Thyroid gland (tissue), 4 donors: Measurements from ENCODE around the gene ASPN. TPM values are rescaled to one million over a fixed set of nuclear protein-coding genes. Genes with fewer than 3 reads are reported as not detected.

Source experiments
- DNase-seq, 2 donors: peaks; one replicate each; pipeline ENCODE4 v3.0.0-alpha.2; 2019
- H3K27ac ChIP-seq, 3 donors: fragments of 200-600 bp; sonication (generic); 1 replicate in 2 of 3; 2 replicates in 1 of 3; pipeline ENCODE4 v1.5.1; 2016 to 2019; ENCODE audit warnings: mild to moderate bottlenecking in 1 of 3, moderate library complexity in 1 of 3
- H3K27me3 ChIP-seq: fragments of 200-600 bp; sonication (generic); one replicate; pipeline ENCODE4 v1.5.1; 2019
- H3K36me3 ChIP-seq, 2 donors: fragments of 200-600 bp; sonication (generic); one replicate each; pipeline ENCODE4 v1.5.1; 2016 to 2019
- H3K4me1 ChIP-seq, 2 donors: fragments of 200-600 bp; sonication (generic); one replicate each; pipeline ENCODE4 v1.5.1; 2017 to 2019
- H3K4me3 ChIP-seq, 3 donors: fragments of 200-600 bp; sonication (generic); replicated peaks in 1 of 3; 1 replicate in 2 of 3; 2 replicates in 1 of 3; pipeline ENCODE4 v1.5.1; 2016; ENCODE audit warnings: mild to moderate bottlenecking in 1 of 3
- H3K9me3 ChIP-seq: fragments of 200-600 bp; sonication (generic); one replicate; pipeline ENCODE4 v1.5.1; 2017
- POLR2A ChIP-seq, 2 donors: fragments of 450-650 bp; IDR thresholded peaks; one replicate each; pipeline ENCODE4 v1.6.1; 2017; ENCODE audit warnings: antibody characterized with exemption in 2 of 2, mild to moderate bottlenecking in 2 of 2, moderate library complexity in 1 of 2
- WGBS, 2 donors: methylation state at CpG; one replicate each; pipeline ENCODE4 v1.1.5; 2017; 5-methylcytosine and 5-hydroxymethylcytosine counted together
- intact Hi-C: fragments of 100-400 bp; cut with DNase I; formaldehyde crosslinking; loops from one replicate; pipeline ENCODE4 v1.15.1; 2023
- total RNA-seq, 4 donors: library from RNA; depleted of rRNA; stranded (reverse); fragments of >200 nt; gene quantifications; one replicate each; pipeline ENCODE4 v1.2.3, GENCODE V29; 2016
- TF ChIP-seq, protein P1 (sequence below), 6 experiments: fragments of 200-600 bp in 3 of 6; fragments of 450-650 bp in 3 of 6; sonication (generic) in 3 of 6; IDR thresholded peaks; one replicate each; pipeline ENCODE4 v1.5.1; 2016 to 2019; ENCODE audit warnings: antibody characterized with exemption in 6 of 6, mild to moderate bottlenecking in 2 of 6, inconsistent platforms in 1 of 6, moderate library complexity in 1 of 6

ASPN gene
- total RNA-seq, 4 donors from 2014 or later = 2.4 to 15.3 (median 7.4) TPM

GRCh38 chr9:92500725-92501124, 18.4 kb upstream of the ASPN start:
- H3K36me3 ChIP-seq = no peaks in the 10 kb centered on the region
- intact Hi-C loops = no loop called here
- no peak for TF ChIP-seq POLR2A (IDR thresholded peaks at IDR 0.05)
- TF ChIP-seq, protein P1, sequence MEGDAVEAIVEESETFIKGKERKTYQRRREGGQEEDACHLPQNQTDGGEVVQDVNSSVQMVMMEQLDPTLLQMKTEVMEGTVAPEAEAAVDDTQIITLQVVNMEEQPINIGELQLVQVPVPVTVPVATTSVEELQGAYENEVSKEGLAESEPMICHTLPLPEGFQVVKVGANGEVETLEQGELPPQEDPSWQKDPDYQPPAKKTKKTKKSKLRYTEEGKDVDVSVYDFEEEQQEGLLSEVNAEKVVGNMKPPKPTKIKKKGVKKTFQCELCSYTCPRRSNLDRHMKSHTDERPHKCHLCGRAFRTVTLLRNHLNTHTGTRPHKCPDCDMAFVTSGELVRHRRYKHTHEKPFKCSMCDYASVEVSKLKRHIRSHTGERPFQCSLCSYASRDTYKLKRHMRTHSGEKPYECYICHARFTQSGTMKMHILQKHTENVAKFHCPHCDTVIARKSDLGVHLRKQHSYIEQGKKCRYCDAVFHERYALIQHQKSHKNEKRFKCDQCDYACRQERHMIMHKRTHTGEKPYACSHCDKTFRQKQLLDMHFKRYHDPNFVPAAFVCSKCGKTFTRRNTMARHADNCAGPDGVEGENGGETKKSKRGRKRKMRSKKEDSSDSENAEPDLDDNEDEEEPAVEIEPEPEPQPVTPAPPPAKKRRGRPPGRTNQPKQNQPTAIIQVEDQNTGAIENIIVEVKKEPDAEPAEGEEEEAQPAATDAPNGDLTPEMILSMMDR (IDR thresholded peaks at IDR 0.05) = no peak
- H3K27ac ChIP-seq = no peak overlapping the region
- H3K4me1 ChIP-seq = peaks cover 4 to 5% of the 10 kb centered on the region in 2 donors
- no peak overlapping the region for H3K4me3 ChIP-seq
- H3K9me3 ChIP-seq = no peaks in the 10 kb centered on the region
- 98% methylated on average over 5 of the region's 5 CpGs for WGBS, 2 donors
- H3K27me3 ChIP-seq = no peaks in the 10 kb centered on the region
- no peak for DNase-seq

DNA sequence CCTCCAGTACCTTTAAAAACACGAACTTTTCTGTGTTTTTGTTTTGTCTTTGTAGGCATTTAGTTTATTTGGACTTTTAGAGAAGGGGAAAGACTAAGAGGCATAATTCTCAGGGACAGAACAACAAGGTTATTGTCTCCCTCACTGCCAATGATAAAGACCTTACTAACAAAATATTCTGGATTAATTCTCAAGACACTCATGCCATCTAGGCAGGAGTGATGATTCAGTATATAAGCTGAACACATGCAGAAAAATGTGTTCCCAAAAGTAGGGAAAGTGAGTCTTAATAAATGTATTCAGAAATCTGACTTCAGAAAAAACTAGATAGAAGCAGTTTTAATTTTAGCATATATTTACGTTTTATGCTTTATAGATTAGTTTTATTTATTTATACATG, 17.4 kb upstream of the ASPN start:
- DNase-seq = no peak
- no peaks in the 10 kb centered on the region for H3K9me3 ChIP-seq
- no peaks in the 10 kb centered on the region for H3K36me3 ChIP-seq
- TF ChIP-seq POLR2A (IDR thresholded peaks at IDR 0.05) = no peak
- TF ChIP-seq, protein P1 (IDR thresholded peaks at IDR 0.05) = no peak
- no peaks in the 10 kb centered on the region for H3K27me3 ChIP-seq
- H3K27ac ChIP-seq = no peak overlapping the region
- H3K4me1 ChIP-seq = no peaks in the 10 kb centered on the region
- intact Hi-C loops = no loop called here
- no peak overlapping the region for H3K4me3 ChIP-seq
- WGBS, 2 donors = 64 to 85% methylated on average over 2 of the region's 2 CpGs

DNA sequence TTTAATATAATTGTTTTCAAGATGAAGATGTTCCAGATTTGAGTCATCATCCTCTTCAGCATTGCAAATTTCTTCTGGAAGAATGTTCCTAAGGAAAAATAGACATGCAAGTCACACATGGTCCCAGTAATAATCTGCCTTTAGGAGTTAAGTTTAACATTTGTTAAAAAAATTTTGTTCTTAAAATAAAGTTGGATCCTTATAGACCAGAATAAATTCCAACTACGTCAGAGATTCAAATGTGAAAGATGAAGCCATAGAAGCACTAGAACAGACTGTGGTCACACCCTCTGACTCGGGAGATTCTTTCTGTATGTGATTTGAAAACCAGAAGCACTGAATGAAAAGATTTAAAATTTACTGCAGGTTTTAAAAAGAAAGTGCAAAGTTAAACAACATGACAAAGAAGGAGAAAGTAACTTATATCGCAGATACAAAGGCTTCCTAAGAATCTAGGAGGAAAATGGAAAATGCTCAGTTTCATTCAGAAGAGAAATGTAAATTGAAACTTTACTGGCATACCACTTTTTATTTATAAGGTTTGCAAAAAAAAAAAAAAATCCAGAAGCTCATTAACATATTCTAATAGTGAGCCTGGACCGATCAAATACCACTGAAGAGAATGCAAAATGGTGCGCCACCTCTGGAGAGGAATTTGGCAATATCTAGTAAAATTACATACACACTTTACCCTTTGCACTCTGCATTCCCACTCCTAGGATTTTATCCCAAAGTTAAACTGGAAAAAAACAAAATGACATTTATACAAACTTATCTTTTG, 14.3 kb upstream of the ASPN start:
- Histone ChIP-seq H3K27me3 (no peaks in the 10 kb centered on the region), H3K4me1 (no peaks in the 10 kb centered on the region), H3K9me3 (no peaks in the 10 kb centered on the region), H3K36me3 (no peaks in the 10 kb centered on the region), H3K4me3 (no peak overlapping the region), H3K27ac (no peak overlapping the region)
- no peak for TF ChIP-seq POLR2A (IDR thresholded peaks at IDR 0.05)
- TF ChIP-seq, protein P1 (IDR thresholded peaks at IDR 0.05) = no peak
- no peak for DNase-seq
- WGBS, 2 donors = 89% methylated on average over 5 of the region's 5 CpGs
- intact Hi-C loops = no loop called here

DNA sequence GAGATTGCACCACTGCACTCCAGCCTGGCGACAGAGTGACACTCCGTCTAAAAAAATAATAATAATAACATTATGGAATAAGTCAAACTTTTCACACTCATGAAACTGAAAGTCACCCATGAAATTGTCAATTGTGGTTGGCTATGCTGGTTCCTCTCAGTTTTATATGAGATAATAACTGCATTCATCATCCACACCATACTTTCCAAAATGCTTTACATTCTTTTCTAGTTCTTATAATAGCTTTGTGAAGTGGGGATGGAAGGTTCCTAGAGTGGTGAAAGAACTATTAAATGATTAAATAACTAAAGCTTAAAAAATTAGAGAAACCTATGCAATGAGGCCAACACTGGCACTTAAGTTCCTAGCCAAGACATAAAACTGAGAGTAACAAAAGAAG, 12.6 kb upstream of the ASPN start:
- TF ChIP-seq, protein P1 (IDR thresholded peaks at IDR 0.05) = no peak
- no peak for TF ChIP-seq POLR2A (IDR thresholded peaks at IDR 0.05)
- intact Hi-C loops = no loop called here
- Histone ChIP-seq H3K27me3 (no peaks in the 10 kb centered on the region), H3K4me1 (no peaks in the 10 kb centered on the region), H3K36me3 (no peaks in the 10 kb centered on the region), H3K27ac (no peak overlapping the region), H3K4me3 (no peak overlapping the region), H3K9me3 (no peaks in the 10 kb centered on the region)
- DNase-seq = no peak
- WGBS, 2 donors = 93 to 98% methylated on average over 2 of the region's 2 CpGs

DNA sequence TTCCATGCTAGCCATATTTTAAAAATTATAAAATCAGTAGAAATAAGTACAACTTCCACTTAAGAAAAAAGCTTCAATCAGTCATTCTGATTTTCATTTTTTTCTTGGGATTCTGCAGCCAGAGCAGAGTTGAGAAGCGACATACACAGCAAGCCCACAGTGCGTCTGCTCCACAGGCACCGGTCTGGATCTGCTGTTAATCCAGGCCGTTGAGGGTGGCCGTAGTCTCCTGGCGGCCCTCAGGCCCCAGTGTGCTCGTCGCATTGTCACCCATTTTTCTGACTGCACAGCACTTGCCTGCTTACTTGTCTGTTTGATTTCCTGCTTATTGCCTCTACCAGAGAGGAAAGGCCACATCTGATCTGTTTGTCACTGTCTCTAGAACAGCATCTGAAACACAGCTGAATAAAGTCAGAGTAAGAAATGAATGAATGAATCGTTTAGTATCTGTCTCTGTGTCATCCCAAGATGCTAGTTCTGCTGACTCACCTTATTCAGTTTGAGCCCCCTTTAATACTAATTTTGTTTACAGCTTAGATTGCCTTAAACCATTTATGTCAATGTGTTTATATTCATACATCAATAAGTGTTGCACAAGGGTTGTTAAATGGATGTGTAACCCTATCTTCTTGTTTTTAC, 11.6 kb upstream of the ASPN start:
- no peaks in the 10 kb centered on the region for H3K27me3 ChIP-seq
- H3K9me3 ChIP-seq = no peaks in the 10 kb centered on the region
- TF ChIP-seq POLR2A (IDR thresholded peaks at IDR 0.05) = no peak
- no peak overlapping the region for H3K27ac ChIP-seq
- H3K4me1 ChIP-seq = no peaks in the 10 kb centered on the region
- DNase-seq = no peak
- intact Hi-C loops = no loop called here
- H3K4me3 ChIP-seq = no peak overlapping the region
- no peaks in the 10 kb centered on the region for H3K36me3 ChIP-seq
- WGBS, 2 donors = 86 to 88% methylated on average over 9 of the region's 9 CpGs
